Spleen (tissue), 11 donors: Measurements from ENCODE around the gene ERVMER34-1. TPM values are rescaled to one million over a fixed set of nuclear protein-coding genes. Genes with fewer than 3 reads are reported as not detected.

Source experiments
- DNase-seq: peaks from one replicate; pipeline ENCODE4 v3.0.0-alpha.2; 2020
- H3K27ac ChIP-seq, 8 donors: fragments of 200-600 bp; sonication (generic) in 7 of 8; 1 replicate in 4 of 8; 2 replicates in 4 of 8; pipeline versions ENCODE4 v1.5.0 to v1.8.0; 2016 to 2021; ENCODE audit warnings: inconsistent platforms in 4 of 8, mild to moderate bottlenecking in 4 of 8, moderate library complexity in 1 of 8
- H3K27me3 ChIP-seq, 7 donors: fragments of 200-600 bp; sonication (generic) in 6 of 7; replicated peaks in 1 of 7; 1 replicate in 4 of 7; 2 replicates in 3 of 7; pipeline versions ENCODE4 v1.5.0 to v1.8.0; 2016 to 2021; ENCODE audit warnings: inconsistent platforms in 3 of 7, mild to moderate bottlenecking in 1 of 7
- H3K36me3 ChIP-seq, 6 donors: fragments of 200-600 bp; sonication (generic) in 5 of 6; 1 replicate in 4 of 6; 2 replicates in 2 of 6; pipeline versions ENCODE4 v1.5.0 to v1.8.0; 2016 to 2021; ENCODE audit warnings: inconsistent platforms in 2 of 6
- H3K4me1 ChIP-seq, 6 donors: fragments of 200-600 bp; sonication (generic) in 5 of 6; 1 replicate in 3 of 6; 2 replicates in 3 of 6; pipeline versions ENCODE4 v1.5.0 to v1.8.0; 2016 to 2021; ENCODE audit warnings: inconsistent platforms in 3 of 6
- H3K4me3 ChIP-seq, 8 donors: fragments of 200-600 bp; sonication (generic) in 7 of 8; 1 replicate in 4 of 8; 2 replicates in 4 of 8; pipeline versions ENCODE4 v1.5.0 to v1.8.0; 2016 to 2021; ENCODE audit warnings: inconsistent platforms in 4 of 8, mild to moderate bottlenecking in 4 of 8, moderate library complexity in 2 of 8
- H3K9me3 ChIP-seq, 8 donors: fragments of 200-600 bp; sonication (generic) in 7 of 8; 1 replicate in 4 of 8; 2 replicates in 4 of 8; pipeline versions ENCODE4 v1.5.0 to v1.8.0; 2016 to 2021; ENCODE audit warnings: inconsistent platforms in 4 of 8
- CTCF ChIP-seq, 11 experiments: fragments of 200-600 bp in 7 of 11; fragments of 450-650 bp in 4 of 11; sonication (generic) in 4 of 11; IDR thresholded peaks in 8 of 11; conservative IDR thresholded peaks in 3 of 11; 1 replicate in 7 of 11; 2 replicates in 4 of 11; pipeline versions ENCODE4 v1.4.0 to v1.8.0; 2016 to 2021; ENCODE audit warnings: antibody characterized with exemption in 11 of 11, inconsistent platforms in 4 of 11, mild to moderate bottlenecking in 1 of 11
- POLR2A ChIP-seq, 3 donors: fragments of 450-650 bp; IDR thresholded peaks; one replicate each; pipeline ENCODE4 v1.5.1; 2017; ENCODE audit warnings: antibody characterized with exemption in 3 of 3, mild to moderate bottlenecking in 1 of 3
- POLR2AphosphoS5 ChIP-seq, 3 donors: sonication (generic); formaldehyde crosslinking; IDR thresholded peaks; one replicate each; pipeline ENCODE4 v1.5.1; 2017; ENCODE audit warnings: antibody characterized with exemption in 3 of 3
- WGBS, 5 donors: extraction: QIAGEN DNeasy Blood & Tissue Kit in 3 of 5; methylation state at CpG; one replicate each; pipeline versions ENCODE4 v1.1.5 to v1.1.7; 2013 to 2018; 5-methylcytosine and 5-hydroxymethylcytosine counted together
- intact Hi-C: fragments of 100-400 bp; cut with DNase I; formaldehyde crosslinking; loops from one replicate; pipeline ENCODE4 v1.15.0; 2023; ENCODE audit warnings: low total_unique reads
- polyA plus RNA-seq, 3 donors: library from polyadenylated mRNA; stranded (reverse); fragments of 200-250 nt; gene quantifications; one replicate each; pipeline ENCODE4 v1.2.1, GENCODE V29; 2013
- total RNA-seq, 7 donors: library from RNA; depleted of rRNA in 3 of 7; stranded (reverse); fragments of >200 nt in 3 of 7; fragmentation: NEBNext Ultra II Directional in 4 of 7; extraction: Animal tissue kit (Norgen Biotek cat#: 25700) in 4 of 7; gene quantifications; one replicate each; pipeline versions ENCODE4 v1.1.0 to v1.2.1, GENCODE V29; 2016 to 2021
- donor health status: healthy with polysubstance abuse.
- donor health status: DM: no; HTN: no; CAD: no; lungs with moderate emphysema.
- donor health status: DM: no; HTN: no; CAD: no.
- donor health status: Bipolar disorder and iron deficiency.
- donor health status: healthy.
- donor health status: DM: no; HTN: no; CAD: no.
- donor health status: DM: yes; HTN: yes; CAD: no.

ERVMER34-1 gene
- total and polyA plus RNA-seq, 10 donors = 0.09 to 2.6 (median 0.86) TPM

GRCh38 chr4:52743444-52744019 is 7.7 kb downstream of the ERVMER34-1 start:
- 84 to 92% (median 86%) methylated on average over 4 of the region's 4 CpGs for WGBS, 5 donors
- Histone ChIP-seq H3K4me1 (no peaks in the 10 kb centered on the region), H3K27me3 (peaks cover 0 to 4% (median 0%) of the 10 kb centered on the region in 7 donors), H3K36me3 (no peaks in the 10 kb centered on the region), H3K9me3 (no peaks in the 10 kb centered on the region), H3K27ac (no peak overlapping the region), H3K4me3 (no peak overlapping the region)
- intact Hi-C loops = no loop called here
- DNase-seq = no peak
- TF ChIP-seq CTCF (IDR thresholded peaks at IDR 0.05 in 8 of 11, conservative IDR thresholded peaks at IDR 0.05 in 3 of 11) = no peak
- TF ChIP-seq POLR2A (IDR thresholded peaks at IDR 0.05) = no peak
- TF ChIP-seq POLR2AphosphoS5 (IDR thresholded peaks at IDR 0.05) = no peak

DNA sequence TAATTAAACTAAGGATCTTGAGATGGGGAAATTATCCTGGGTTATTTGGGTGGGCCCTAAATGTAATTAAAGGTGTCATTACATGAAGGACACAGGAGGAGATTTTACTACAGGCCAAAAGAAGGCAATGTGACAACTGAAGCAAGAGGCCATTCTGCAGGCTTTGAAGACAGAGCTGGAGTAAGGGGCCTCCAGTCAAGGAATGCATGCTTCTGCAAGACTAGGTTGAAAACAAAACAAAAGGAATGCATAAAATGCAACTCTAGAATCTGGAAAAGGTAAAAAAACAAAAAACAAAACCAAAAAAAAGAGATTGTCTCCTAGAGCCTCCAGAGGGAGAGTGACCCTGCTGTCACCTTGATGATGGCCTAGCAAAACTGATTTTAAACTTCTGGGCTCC is 21.6 kb downstream of the ERVMER34-1 start:
- H3K36me3 ChIP-seq = no peaks in the 10 kb centered on the region
- no peak overlapping the region for H3K27ac ChIP-seq
- H3K4me3 ChIP-seq = no peak overlapping the region
- TF ChIP-seq POLR2A (IDR thresholded peaks at IDR 0.05) = no peak
- TF ChIP-seq CTCF (IDR thresholded peaks at IDR 0.05 in 8 of 11, conservative IDR thresholded peaks at IDR 0.05 in 3 of 11) = no peak
- no peak for TF ChIP-seq POLR2AphosphoS5 (IDR thresholded peaks at IDR 0.05)
- H3K4me1 ChIP-seq = no peaks in the 10 kb centered on the region
- DNase-seq = no peak
- intact Hi-C loops = no loop called here
- H3K27me3 ChIP-seq = no peaks in the 10 kb centered on the region
- H3K9me3 ChIP-seq = no peaks in the 10 kb centered on the region

- Histone ChIP-seq H3K27ac (no peak overlapping the region), H3K27me3 (no peaks in the 10 kb centered on the region), H3K4me3 (no peak overlapping the region), H3K4me1 (no peaks in the 10 kb centered on the region), H3K36me3 (no peaks in the 10 kb centered on the region), H3K9me3 (no peaks in the 10 kb centered on the region)
- WGBS, 5 donors = 23 to 50% (median 34%) methylated on average over 2 of the region's 2 CpGs
- TF ChIP-seq CTCF (IDR thresholded peaks at IDR 0.05 in 8 of 11, conservative IDR thresholded peaks at IDR 0.05 in 3 of 11) (no peak), POLR2AphosphoS5 (IDR thresholded peaks at IDR 0.05) (no peak), POLR2A (IDR thresholded peaks at IDR 0.05) (no peak)
- DNase-seq = no peak
- intact Hi-C loops = no loop called here
These were observed 22.5 kb downstream of the ERVMER34-1 start for GRCh38 chr4:52728691-52729240.

DNA sequence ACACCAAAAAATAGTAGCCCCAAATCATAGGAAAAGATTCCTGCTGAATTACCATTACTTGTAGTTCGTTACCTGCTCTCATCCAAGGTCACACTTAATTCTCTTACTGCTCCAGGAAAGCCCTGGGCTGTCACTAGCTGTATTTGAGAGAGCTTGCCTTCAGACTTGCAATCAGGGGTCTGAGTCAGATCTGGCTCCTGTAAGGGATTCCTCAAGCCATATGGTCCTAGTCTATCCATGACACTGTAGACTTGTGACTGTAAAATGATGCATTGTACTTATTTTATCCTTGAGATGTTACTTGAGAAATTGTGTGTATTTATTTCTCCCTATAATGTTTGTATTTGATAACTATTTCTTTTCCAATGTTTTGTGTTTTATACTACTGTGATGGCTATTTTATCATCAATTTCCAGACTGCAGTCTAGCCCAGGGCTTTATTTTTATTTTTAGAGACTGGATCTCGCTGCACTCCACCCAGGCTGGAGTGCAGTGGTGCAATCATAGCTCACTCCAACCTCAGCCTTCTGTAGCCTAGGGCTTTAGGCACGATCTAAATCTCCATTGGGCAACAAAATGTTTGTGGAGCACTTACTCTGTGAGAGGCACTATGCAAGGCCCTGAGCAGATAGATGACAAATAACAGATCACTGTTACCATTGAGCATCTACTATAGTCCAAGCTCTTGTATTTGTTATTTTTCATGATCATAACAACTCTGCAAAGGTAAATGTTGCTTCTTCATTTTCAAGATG is 24.2 kb downstream of the ERVMER34-1 start:
- no peaks in the 10 kb centered on the region for H3K27me3 ChIP-seq
- H3K27ac ChIP-seq = no peak overlapping the region
- no peak for DNase-seq
- H3K4me3 ChIP-seq = no peak overlapping the region
- 76 to 93% (median 83%) methylated on average over 3 of the region's 3 CpGs for WGBS, 5 donors
- intact Hi-C loops = no loop called here
- TF ChIP-seq CTCF (IDR thresholded peaks at IDR 0.05 in 8 of 11, conservative IDR thresholded peaks at IDR 0.05 in 3 of 11) (no peak), POLR2AphosphoS5 (IDR thresholded peaks at IDR 0.05) (no peak), POLR2A (IDR thresholded peaks at IDR 0.05) (no peak)
- H3K36me3 ChIP-seq = no peaks in the 10 kb centered on the region
- peaks cover 0 to 10% (median 5%) of the 10 kb centered on the region in 6 donors for H3K4me1 ChIP-seq
- H3K9me3 ChIP-seq = no peaks in the 10 kb centered on the region
